WTC11 (cell line): ENCODE data around the gene LDB2. TPM values are rescaled to one million over a fixed set of nuclear protein-coding genes. Genes with fewer than 3 reads are reported as not detected.

Experiments
- ATAC-seq: fragments of 200-7000 bp; cut with Tn5 transposase; 2 replicates; pipeline ENCODE4 v1.10.0; 2021; ENCODE audit warnings: mild to moderate bottlenecking, moderate library complexity
- CTCF ChIA-PET: fragments of 300-600 bp; sonication (Branson Sonifier 250); formaldehyde crosslinking; loops from one replicate; lab custom pipeline; 2021; ENCODE audit warnings: antibody characterized with exemption; lab: Charles Lee
- POLR2A ChIA-PET: fragments of 350-600 bp; sonication (Branson Sonifier 250); formaldehyde crosslinking; loops from one replicate; lab custom pipeline; 2021; ENCODE audit warnings: antibody characterized with exemption; lab: Charles Lee
- DNase-seq: peaks from one replicate; pipeline ENCODE4 v3.0.0; 2021; ENCODE audit warnings: low spot score
- H3K27ac Mint-ChIP-seq: 2 replicates; pipeline ENCODE4 v1.8.0; 2021; ENCODE audit warnings: mixed read lengths
- H3K27me3 Mint-ChIP-seq: 2 replicates; pipeline ENCODE4 v1.8.0; 2021; ENCODE audit warnings: low read depth, mild to moderate bottlenecking, moderate library complexity, mixed read lengths
- H3K36me3 Mint-ChIP-seq: 2 replicates; pipeline ENCODE4 v1.8.0; 2021; ENCODE audit warnings: mixed read lengths
- H3K4me1 Mint-ChIP-seq: 2 replicates; pipeline ENCODE4 v1.8.0; 2022; ENCODE audit warnings: mixed read lengths
- H3K4me3 Mint-ChIP-seq: 2 replicates; pipeline ENCODE4 v1.8.0; 2021; ENCODE audit warnings: mild to moderate bottlenecking, moderate library complexity, mixed read lengths
- H3K9me3 Mint-ChIP-seq: 2 replicates; pipeline ENCODE4 v1.8.0; 2021; ENCODE audit warnings: mixed read lengths
- CTCF ChIP-seq: fragments of 200-600 bp; IDR thresholded peaks from 2 replicates; pipeline ENCODE4 v1.8.0; 2022; ENCODE audit warnings: antibody characterized with exemption
- ESRRA ChIP-seq: sonication (generic); formaldehyde crosslinking; IDR thresholded peaks from 2 replicates; pipeline ENCODE4 v1.8.1; 2022; ENCODE audit warnings: mild to moderate bottlenecking, missing genetic modification reagents, borderline replicate concordance
- FOXP1 ChIP-seq: sonication (generic); formaldehyde crosslinking; IDR thresholded peaks from 2 replicates; pipeline ENCODE4 v1.8.0; 2022; ENCODE audit warnings: missing genetic modification reagents, mild to moderate bottlenecking, moderate library complexity, borderline replicate concordance
- IRF2 ChIP-seq: sonication (generic); formaldehyde crosslinking; IDR thresholded peaks from 2 replicates; pipeline ENCODE4 v1.8.0; 2022; ENCODE audit warnings: low read depth, missing genetic modification reagents, borderline replicate concordance
- NFATC4 ChIP-seq: fragments of 250-450 bp; sonication (Bioruptor Pico); IDR thresholded peaks from 2 replicates; pipeline ENCODE4 v1.9.0; 2021; ENCODE audit warnings: mild to moderate bottlenecking
- RELA ChIP-seq: sonication (generic); formaldehyde crosslinking; IDR thresholded peaks from 2 replicates; pipeline ENCODE4 v1.8.1; 2022; ENCODE audit warnings: missing genetic modification reagents, mild to moderate bottlenecking, borderline replicate concordance
- RORB ChIP-seq: fragments of 250-450 bp; sonication (Bioruptor Pico); IDR thresholded peaks from 2 replicates; pipeline ENCODE4 v1.9.0; 2021; ENCODE audit warnings: mild to moderate bottlenecking
- SP1 ChIP-seq: sonication (generic); formaldehyde crosslinking; conservative IDR thresholded peaks from 2 replicates; pipeline ENCODE4 v1.8.1; 2022; ENCODE audit warnings: missing genetic modification reagents
- USF2 ChIP-seq: sonication (generic); formaldehyde crosslinking; IDR thresholded peaks from 2 replicates; pipeline ENCODE4 v1.8.1; 2023; ENCODE audit warnings: mild to moderate bottlenecking, missing genetic modification reagents, moderate library complexity
- ZNF121 ChIP-seq: sonication (generic); formaldehyde crosslinking; IDR thresholded peaks from 2 replicates; pipeline ENCODE4 v1.8.0; 2023; ENCODE audit warnings: missing genetic modification reagents
- ZNF263 ChIP-seq: sonication (generic); formaldehyde crosslinking; IDR thresholded peaks from 2 replicates; pipeline ENCODE4 v1.8.1; 2022; ENCODE audit warnings: low read depth, mild to moderate bottlenecking, moderate library complexity, missing genetic modification reagents
- ZNF317 ChIP-seq: sonication (generic); formaldehyde crosslinking; IDR thresholded peaks from 2 replicates; pipeline ENCODE4 v1.8.1; 2023; ENCODE audit warnings: low read depth, mild to moderate bottlenecking, moderate library complexity, missing genetic modification reagents, borderline replicate concordance
- ZNF425 ChIP-seq: fragments of 250-450 bp; sonication (Bioruptor Pico); conservative IDR thresholded peaks from 2 replicates; pipeline ENCODE4 v1.9.0; 2021; ENCODE audit warnings: mild to moderate bottlenecking
- total RNA-seq: library from RNA; stranded (reverse); gene quantifications from 3 replicates; pipeline ENCODE4 v1.2.3, GENCODE V29; 2021
- TF ChIP-seq, protein P1 (sequence below): sonication (generic); formaldehyde crosslinking; conservative IDR thresholded peaks from 2 replicates; pipeline ENCODE4 v1.8.1; 2023; ENCODE audit warnings: mild to moderate bottlenecking, low read depth, missing genetic modification reagents, moderate library complexity
- TF ChIP-seq, protein P2 (sequence below): sonication (generic); formaldehyde crosslinking; IDR thresholded peaks from 2 replicates; pipeline ENCODE4 v1.8.1; 2022; ENCODE audit warnings: low read depth, missing genetic modification reagents, borderline replicate concordance

Gene LDB2
- total RNA-seq, 1 experiment from 2014 or later, result 62.4 TPM

GRCh38 chr4:16597443-16597842, 301.0 kb downstream of the LDB2 start:
- no peak for ATAC-seq
- ChIA-PET POLR2A (no interaction called here), CTCF (interaction anchor here (2.4 kb wide), 1 partner anchor 15 kb away, joined by 14 read pairs; no protein-coding TSS in a partner anchor)
- TF ChIP-seq NFATC4 (CRISPR knock-in tag) (no peak), ZNF425 (no peak), ZNF317 (CRISPR knock-in tag) (no peak), CTCF (no peak), RELA (CRISPR knock-in tag) (no peak), SP1 (CRISPR knock-in tag) (no peak)
- TF ChIP-seq, protein P1, sequence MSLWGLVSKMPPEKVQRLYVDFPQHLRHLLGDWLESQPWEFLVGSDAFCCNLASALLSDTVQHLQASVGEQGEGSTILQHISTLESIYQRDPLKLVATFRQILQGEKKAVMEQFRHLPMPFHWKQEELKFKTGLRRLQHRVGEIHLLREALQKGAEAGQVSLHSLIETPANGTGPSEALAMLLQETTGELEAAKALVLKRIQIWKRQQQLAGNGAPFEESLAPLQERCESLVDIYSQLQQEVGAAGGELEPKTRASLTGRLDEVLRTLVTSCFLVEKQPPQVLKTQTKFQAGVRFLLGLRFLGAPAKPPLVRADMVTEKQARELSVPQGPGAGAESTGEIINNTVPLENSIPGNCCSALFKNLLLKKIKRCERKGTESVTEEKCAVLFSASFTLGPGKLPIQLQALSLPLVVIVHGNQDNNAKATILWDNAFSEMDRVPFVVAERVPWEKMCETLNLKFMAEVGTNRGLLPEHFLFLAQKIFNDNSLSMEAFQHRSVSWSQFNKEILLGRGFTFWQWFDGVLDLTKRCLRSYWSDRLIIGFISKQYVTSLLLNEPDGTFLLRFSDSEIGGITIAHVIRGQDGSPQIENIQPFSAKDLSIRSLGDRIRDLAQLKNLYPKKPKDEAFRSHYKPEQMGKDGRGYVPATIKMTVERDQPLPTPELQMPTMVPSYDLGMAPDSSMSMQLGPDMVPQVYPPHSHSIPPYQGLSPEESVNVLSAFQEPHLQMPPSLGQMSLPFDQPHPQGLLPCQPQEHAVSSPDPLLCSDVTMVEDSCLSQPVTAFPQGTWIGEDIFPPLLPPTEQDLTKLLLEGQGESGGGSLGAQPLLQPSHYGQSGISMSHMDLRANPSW (CRISPR knock-in tag), result no peak
- TF ChIP-seq, protein P2, sequence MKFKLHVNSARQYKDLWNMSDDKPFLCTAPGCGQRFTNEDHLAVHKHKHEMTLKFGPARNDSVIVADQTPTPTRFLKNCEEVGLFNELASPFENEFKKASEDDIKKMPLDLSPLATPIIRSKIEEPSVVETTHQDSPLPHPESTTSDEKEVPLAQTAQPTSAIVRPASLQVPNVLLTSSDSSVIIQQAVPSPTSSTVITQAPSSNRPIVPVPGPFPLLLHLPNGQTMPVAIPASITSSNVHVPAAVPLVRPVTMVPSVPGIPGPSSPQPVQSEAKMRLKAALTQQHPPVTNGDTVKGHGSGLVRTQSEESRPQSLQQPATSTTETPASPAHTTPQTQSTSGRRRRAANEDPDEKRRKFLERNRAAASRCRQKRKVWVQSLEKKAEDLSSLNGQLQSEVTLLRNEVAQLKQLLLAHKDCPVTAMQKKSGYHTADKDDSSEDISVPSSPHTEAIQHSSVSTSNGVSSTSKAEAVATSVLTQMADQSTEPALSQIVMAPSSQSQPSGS (CRISPR knock-in tag), result no peak
- Mint-ChIP-seq H3K27me3 (no peaks in the 10 kb centered on the region), H3K4me1 (peaks cover 25% of the 10 kb centered on the region), H3K9me3 (no peaks in the 10 kb centered on the region), H3K27ac (no peak overlapping the region), H3K4me3 (no peak overlapping the region), H3K36me3 (no peaks in the 10 kb centered on the region)
- no peak for DNase-seq

- H3K4me1 Mint-ChIP-seq, result peaks cover 32% of the 10 kb centered on the region
- ATAC-seq, result no peak
- no peaks in the 10 kb centered on the region for H3K36me3 Mint-ChIP-seq
- H3K4me3 Mint-ChIP-seq, result no peak overlapping the region
- no peaks in the 10 kb centered on the region for H3K9me3 Mint-ChIP-seq
- TF ChIP-seq IRF2 (CRISPR knock-in tag), result no peak
- no peak for TF ChIP-seq ZNF263 (CRISPR knock-in tag)
- TF ChIP-seq ZNF425, result no peak
- no peak for TF ChIP-seq ZNF121 (CRISPR knock-in tag)
- TF ChIP-seq RORB (CRISPR knock-in tag), result no peak
- TF ChIP-seq USF2 (CRISPR knock-in tag), result no peak
- TF ChIP-seq ESRRA (CRISPR knock-in tag), result no peak
- TF ChIP-seq FOXP1, result no peak
- TF ChIP-seq, all 79 proteins: peak for 0
- POLR2A ChIA-PET, result no interaction called here
- H3K27me3 Mint-ChIP-seq, result no peaks in the 10 kb centered on the region
- no peak overlapping the region for H3K27ac Mint-ChIP-seq
- CTCF ChIA-PET, result no interaction called here
- no peak for DNase-seq
These were observed 302.2 kb downstream of the LDB2 start for GRCh38 chr4:16596267-16596666.
